ENCODE measurements around the gene GPR15LG. TPM values are rescaled to one million over a fixed set of nuclear protein-coding genes. Genes with fewer than 3 reads are reported as not detected.
"Not testable (repeated sequence)": the region's sequence is repeated elsewhere in the genome, so short reads cannot be mapped to it uniquely, and the experiment has no call there.

Gene GPR15LG
- polyA plus RNA-seq (2012; ENCODE audit: insufficient read depth, insufficient read length, low read depth) = not detected

GRCh38 chr10:84173501-84173929 is at the start of gene GPR15LG:
Gene GPR15LG (plus strand): TSS chr10:84173801. CDS start chr10:84173852, 51 bp downstream.
- H3K27me3 ChIP-seq = no peaks in the 10 kb centered on the region
- TF ChIP-seq CTCF (IDR thresholded peaks at IDR 0.05; ENCODE audit: low read depth, low read length) = no peak
- no peak within 1 kb of the TSS for H3K4me3 ChIP-seq (ENCODE audit: low read depth, low read length)
- no peaks in the 10 kb centered on the region for H3K36me3 ChIP-seq
- H3K4me1 ChIP-seq = no peaks in the 10 kb centered on the region
- no peaks in the 10 kb centered on the region for H3K9me3 ChIP-seq
- no peak for DNase-seq

GRCh38 chr10:84125910-84126784 is 47.5 kb upstream of the GPR15LG start:
- DNase-seq; H3K4me3 ChIP-seq (ENCODE audit: low read depth, low read length); H3K27me3 ChIP-seq; H3K36me3 ChIP-seq; H3K4me1 ChIP-seq; H3K9me3 ChIP-seq: not testable (repeated sequence)

- H3K4me3 ChIP-seq (ENCODE audit: low read depth, low read length) = no peak overlapping the region
- H3K9me3 ChIP-seq = no peaks in the 10 kb centered on the region; the same call in 1 of the 2 replicates
- H3K36me3 ChIP-seq = no peaks in the 10 kb centered on the region
- no peaks in the 10 kb centered on the region for H3K27me3 ChIP-seq
- TF ChIP-seq CTCF (IDR thresholded peaks at IDR 0.05; ENCODE audit: low read depth, low read length) = no peak
- H3K4me1 ChIP-seq = no peaks in the 10 kb centered on the region
- no peak for DNase-seq
These were observed 46.8 kb upstream of the GPR15LG start for GRCh38 chr10:84126785-84127167.

GRCh38 chr10:84135836-84136235 is 37.8 kb upstream of the GPR15LG start:
- Histone ChIP-seq H3K27me3 (no peaks in the 10 kb centered on the region), H3K9me3 (no peaks in the 10 kb centered on the region), H3K4me1 (peaks cover 2% of the 10 kb centered on the region; the same call in 1 of the 2 replicates), H3K36me3 (no peaks in the 10 kb centered on the region), H3K4me3 (ENCODE audit: low read depth, low read length) (no peak overlapping the region)
- no peak for DNase-seq
- no peak for TF ChIP-seq CTCF (IDR thresholded peaks at IDR 0.05; ENCODE audit: low read depth, low read length)

- TF ChIP-seq CTCF (IDR thresholded peaks at IDR 0.05; ENCODE audit: low read depth, low read length) = no peak
- no peaks in the 10 kb centered on the region for H3K9me3 ChIP-seq
- no peaks in the 10 kb centered on the region for H3K27me3 ChIP-seq
- peaks cover 8% of the 10 kb centered on the region for H3K36me3 ChIP-seq
- H3K4me1 ChIP-seq = peaks cover 2% of the 10 kb centered on the region; the same call in 1 of the 2 replicates
- DNase-seq = no peak
- no peak overlapping the region for H3K4me3 ChIP-seq (ENCODE audit: low read depth, low read length)
These were observed 35.8 kb upstream of the GPR15LG start for GRCh38 chr10:84137811-84138210.

- no peak for TF ChIP-seq CTCF (IDR thresholded peaks at IDR 0.05; ENCODE audit: low read depth, low read length)
- H3K4me3 ChIP-seq (ENCODE audit: low read depth, low read length) = peak overlapping the region; percentile 91
- DNase-seq = no peak
- peaks cover 16% of the 10 kb centered on the region for H3K36me3 ChIP-seq
- H3K9me3 ChIP-seq = no peaks in the 10 kb centered on the region
- H3K4me1 ChIP-seq = peaks cover 2% of the 10 kb centered on the region; the same call in 1 of the 2 replicates
- H3K27me3 ChIP-seq = no peaks in the 10 kb centered on the region
These were observed 35.0 kb upstream of the GPR15LG start for GRCh38 chr10:84138478-84139125.
